CD4-positive, alpha-beta T cell treated with Interleukin-17A for 4 hours (primary cell): ENCODE measurements around the gene ATRNL1.
"Not testable (repeated sequence)": the region's sequence is repeated elsewhere in the genome, so short reads cannot be mapped to it uniquely, and the experiment has no call there.

Experiments
- DNase-seq: peaks from one replicate; pipeline ENCODE4 v3.0.0-alpha.2; 2020; ENCODE audit warnings: mixed read lengths

Gene ATRNL1

DNA sequence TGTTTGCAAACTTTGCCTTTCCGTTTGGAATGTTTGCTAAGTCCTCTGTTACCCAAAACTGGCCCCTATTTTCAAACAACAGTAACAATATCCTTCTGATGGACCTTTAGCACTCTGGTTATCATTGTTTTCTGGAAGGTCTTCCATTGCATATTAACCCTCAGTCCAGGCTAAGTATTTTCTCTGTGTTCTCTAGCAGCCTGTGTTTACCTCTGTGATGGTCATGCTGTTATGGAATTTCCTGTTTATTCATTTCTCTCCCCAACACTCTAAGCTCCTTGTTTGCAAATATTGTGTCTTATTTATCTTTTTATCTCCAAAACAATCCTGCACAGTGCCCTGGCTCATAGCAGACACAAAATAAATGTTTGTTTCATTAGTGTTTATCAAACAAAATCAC, 560.3 kb downstream of the ATRNL1 start:
- no peak for DNase-seq

DNA sequence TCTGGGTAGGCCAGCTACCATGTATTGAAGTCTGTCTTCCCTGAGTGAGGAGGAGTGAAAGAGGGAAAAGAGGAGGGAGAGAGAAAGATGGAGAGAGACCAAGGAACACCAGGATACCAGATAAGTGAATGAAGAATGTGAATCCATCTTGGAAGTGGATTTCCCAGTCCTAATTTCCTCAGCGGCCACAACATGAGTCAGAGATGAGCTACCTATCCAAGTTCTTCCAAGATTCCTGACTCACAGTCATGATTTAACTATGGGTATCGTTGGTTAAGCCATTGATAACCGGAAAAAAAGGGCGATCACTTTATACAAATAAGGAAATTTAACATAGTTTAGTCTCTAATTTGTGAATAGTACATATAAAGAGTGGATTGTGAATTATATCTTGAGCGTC, 561.8 kb downstream of the ATRNL1 start:
- DNase-seq, result no peak

DNA sequence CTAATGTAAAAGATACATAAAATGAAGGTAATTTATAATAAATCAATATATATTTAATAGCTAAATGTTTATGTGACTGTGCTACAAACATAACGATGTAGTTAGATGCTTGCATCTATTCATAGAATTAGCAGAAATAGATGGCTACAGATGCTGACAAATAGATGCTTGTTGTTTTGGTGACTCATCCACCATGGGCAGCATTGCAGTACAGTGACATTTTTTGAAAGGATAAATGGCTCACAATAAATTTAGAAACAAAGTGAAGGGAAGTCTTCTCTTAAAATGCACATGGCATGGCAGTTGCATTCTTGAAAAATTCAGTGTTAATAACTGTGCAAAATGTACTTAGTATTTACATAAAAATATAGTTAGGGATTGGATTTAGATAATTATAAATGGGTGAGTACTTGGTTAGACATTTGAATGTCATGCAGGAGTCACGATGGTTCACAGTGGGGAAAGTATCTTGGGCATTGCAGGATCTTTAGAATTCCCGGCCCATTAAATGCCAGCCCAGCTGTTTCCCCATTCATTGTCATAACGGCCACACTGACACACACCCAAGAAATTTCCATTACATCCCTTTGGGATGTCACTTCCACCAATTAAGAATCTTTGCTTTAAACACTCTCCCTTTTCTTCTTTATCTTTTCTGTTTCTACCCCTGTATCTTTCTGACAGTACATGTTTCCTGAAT, 564.1 kb downstream of the ATRNL1 start:
- no peak for DNase-seq

DNA sequence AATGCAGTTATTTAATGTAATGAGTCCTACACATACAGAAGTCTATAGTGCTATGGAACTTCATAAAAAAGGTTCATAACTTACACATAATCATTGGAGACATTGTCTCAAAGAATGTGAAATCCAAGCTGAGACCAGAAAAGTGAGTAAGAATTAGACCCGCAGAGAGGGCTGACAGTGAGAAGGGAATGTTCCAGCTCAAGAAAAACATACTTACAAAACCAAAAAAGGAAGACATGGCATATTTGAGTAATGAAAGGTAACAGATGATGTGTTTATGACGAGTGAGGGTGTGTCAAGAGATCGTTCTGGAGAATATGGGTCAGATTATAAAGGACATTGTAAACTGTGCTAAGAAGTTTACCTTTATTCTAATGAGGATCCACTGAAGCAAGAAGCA, 566.5 kb downstream of the ATRNL1 start:
- DNase-seq, result no peak

DNA sequence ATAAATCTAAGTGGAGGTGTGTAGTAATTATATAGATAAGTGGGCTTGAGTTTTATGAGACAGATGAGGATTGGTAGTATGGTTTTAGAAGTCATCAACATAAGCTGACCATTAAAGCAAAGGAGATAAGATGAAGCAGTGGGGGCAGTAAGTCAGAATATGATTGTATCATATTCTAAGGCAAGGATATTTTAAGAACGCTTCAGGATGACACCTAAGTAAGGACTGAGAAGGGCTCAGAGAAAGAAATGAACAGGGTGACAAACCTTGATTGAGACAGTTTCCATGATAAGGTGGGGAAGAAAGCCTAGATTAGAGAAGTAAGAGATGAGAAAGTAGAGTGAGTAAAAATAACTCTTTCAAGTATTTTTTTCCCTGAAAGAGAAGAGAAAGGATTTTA, 567.2 kb downstream of the ATRNL1 start:
- DNase-seq, result no peak

DNA sequence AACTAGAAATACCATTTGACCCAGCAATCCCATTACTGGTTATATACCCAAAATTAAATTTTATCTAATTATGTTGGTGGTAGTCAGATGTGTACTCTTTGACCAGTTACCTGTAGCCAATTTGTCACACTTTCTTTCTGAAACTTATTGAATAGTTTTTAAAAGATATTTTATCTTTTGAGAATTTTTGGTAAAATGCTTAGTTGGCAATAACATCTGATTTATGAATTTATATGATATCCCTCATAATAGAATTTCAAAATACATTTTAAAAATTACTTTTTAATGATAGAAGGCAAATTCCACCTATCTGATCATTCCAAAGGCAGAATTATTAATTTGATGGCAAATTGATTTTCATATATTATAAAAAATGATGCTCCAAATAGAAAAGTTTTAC, 569.3 kb downstream of the ATRNL1 start:
- DNase-seq, result no peak

DNA sequence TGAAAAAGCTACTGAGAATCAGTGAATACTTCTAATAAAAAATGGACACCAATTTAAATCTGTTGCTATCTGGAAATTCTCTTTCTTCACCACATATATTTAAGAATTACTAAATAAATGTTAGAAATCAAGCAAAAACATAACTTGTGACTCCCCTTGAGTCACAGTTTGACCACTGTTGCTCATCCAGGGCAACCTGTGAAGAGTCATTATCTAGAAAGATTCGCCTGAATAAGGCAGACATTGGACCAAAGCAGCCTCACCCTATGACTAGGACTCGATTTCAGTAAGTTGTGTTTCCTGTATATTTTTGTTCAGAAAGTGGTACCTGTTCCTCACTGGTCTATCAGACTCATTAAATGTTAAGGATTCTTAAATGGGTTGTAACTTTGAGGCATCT, 572.4 kb downstream of the ATRNL1 start:
- DNase-seq, result no peak

DNA sequence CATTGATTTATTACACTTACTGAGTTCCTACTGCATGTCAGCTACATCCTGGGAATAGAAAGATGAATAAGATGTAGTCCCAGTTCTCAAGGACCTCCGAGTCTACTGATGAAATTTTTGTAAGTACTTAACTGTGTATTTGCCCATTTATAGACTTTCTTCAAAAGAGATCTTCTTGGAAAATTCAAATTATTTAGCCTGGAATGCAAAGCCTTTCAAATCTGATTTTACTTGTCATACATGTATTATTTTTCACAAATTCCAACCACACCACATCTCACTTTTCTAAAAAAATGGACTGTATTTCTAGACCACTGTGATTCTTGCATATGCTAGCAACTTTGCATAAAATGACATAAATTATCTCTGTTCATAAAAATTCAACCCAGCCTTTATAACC, 581.3 kb downstream of the ATRNL1 start:
- DNase-seq, result no peak

DNA sequence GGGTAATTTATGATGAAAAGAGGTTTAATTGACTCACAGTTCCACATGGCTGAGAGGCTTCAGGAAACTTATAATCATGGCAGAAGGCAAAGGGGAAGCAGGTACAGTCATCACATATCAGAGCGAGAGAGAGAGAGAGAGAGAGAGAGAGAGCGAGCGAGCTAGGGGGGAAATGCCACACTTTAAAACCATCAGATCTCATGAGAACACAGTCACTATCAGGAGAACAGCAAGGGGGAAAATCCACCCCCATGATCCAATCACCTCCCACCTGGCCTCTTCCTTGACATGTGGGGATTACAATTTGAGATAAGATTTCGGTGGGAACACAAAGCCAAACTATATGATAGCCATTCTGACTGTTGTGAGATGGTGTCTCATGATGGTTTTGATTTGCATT, 603.6 kb downstream of the ATRNL1 start:
- no peak for DNase-seq

DNA sequence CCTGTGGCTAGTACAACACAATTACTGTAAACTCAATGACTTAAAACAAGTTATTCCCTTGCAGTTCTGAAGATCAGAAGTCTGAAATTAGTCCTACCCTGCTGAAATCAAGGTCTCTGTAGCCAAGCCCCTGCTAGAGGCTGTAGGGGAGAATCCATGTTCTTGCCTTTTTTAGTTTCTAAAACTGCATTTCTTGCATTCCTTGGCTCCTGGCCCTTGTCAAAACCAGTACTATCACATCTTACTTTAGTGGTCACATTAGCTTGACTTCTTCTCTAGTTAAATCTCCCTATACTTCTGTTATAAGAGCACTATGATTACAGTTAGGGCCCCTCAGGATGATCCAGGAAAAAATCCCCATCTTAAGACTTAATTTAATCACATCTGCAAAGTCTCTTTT, 612.9 kb downstream of the ATRNL1 start:
- no peak for DNase-seq

DNA sequence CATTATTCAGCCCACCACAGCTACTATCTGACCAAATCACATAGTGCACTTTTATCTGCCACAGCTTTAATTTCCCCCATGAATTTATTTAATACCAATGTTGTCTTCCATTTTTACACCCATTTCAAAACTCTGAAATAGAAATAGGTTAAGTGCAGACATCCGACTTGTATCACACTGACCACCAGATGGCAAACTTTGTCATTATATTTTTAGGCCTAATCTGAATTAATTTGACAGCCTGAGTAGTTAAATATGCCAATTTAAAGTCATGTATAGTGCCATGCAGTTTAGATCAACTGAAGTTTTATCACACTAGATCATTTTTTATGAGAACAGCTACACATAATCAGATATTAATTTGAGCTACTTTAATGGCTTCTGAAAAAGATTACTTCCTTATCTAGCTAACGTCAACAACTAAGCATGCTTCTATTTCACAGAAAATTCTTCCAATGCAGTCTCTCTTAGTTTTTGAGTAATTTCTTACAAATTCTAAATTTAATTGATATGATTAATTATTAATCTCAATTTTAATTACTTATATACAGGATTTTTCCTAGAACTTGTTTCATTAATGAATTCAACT, 613.4 kb downstream of the ATRNL1 start:
- no peak for DNase-seq

DNA sequence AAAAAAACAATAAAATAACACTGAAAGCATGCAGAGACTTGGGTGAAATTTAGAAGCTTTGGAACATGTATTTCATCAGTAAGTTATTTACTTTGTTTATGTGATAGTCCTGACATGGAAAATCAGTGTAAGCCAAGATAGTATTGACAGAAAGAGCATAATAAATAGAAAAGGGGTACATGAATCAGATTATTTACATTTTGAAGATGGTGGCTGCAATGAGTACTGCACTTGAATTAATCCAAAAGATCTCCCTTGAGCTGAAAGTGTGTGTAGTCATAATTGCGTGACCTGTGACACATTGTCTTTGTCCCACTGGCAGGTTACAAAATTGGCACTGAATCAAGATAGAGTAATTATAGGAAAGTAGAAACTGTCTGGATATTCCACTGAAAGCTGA, 617.0 kb downstream of the ATRNL1 start:
- no peak for DNase-seq

DNA sequence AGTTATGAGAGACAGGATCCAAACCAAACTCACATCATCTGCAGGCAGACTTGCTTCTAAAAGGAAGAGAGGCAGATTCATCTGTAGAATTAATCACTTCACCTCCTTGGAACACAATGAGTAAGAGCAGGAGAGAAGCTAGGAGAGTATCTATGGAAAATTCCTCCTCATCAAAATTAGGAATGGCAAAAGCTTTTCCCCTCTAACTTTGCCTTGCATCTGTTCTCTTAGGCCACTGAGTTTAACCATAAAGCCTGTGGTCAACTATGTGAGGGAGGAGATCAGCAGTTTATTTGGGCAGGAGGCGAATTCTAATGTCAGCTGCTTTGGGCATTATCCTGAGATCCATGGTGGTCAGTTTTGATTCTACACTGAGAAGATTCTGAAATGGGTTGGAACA, 618.1 kb downstream of the ATRNL1 start:
- no peak for DNase-seq

DNA sequence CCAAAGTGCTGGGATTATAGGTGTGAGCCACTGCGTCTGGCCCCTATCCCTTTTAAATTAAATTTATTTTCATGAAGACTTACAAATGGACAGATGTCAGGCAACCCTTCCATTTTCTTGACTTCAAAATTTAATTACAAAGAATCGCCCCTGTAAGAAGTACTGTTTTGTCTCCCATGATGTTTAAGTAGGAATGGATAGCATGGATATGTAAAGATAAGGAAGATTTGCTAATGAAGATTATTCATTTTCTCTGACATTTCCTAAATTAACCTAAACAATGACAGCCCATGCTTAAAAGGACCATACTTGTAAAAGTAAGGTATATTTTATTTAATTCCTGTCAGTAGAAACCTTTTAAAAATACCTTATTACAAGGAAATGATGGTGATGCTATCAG, 627.0 kb downstream of the ATRNL1 start:
- no peak for DNase-seq

DNA sequence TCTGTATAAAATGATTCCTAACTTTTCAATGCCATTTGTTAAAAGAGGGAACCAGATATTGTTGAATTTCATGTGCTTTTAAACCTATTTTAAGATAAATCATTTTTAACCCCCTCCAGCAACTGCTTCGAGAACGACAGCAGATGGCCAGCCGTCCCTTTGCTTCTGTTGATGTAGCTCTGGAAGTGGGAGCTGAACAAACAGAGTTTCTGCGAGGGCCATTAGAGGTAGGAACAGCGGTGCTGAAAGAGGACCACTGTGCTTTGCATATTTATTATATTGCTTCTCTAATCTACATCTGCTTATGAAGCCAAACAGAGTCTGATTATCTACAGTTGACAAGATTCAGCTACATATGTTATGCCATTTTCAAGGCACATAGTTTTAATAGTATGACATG, 634.0 kb downstream of the ATRNL1 start:
- no peak for DNase-seq

DNA sequence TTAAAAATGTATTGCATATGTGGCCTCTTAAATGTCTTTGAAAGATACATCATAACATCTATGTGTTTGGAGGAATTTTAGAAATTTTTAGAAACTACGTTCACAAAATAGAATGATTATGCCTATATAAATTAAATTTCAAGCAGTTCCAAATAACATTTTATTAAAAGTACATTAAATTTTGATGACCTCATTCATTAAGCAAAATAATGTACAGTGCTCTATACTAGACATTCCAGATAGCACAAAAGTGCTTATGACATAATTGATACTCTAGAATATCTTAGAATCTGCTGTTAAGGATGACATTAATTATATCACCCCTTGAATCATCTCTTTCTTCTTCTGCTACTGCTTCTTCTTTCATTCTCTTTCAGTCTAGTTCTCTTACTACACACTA, 650.9 kb downstream of the ATRNL1 start:
- DNase-seq, result no peak

DNA sequence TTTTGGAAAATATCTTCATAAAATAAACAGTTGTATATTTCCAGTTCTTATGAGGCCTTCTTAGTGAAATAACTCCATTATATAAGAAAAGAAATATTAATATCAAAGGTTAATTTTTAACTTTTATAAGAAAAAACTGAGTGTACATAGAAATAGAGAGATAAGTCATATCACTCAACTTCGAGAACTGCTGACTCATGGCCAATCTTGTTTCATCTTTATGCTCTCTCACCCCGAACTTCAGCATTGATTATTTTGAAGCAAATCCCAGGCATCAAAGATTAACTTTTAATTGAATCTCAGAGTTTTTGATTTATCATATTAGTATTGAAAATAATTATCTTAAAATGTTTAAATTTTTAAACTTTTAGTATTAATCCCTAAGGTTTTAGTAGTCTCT, 652.8 kb downstream of the ATRNL1 start:
- no peak for DNase-seq

DNA sequence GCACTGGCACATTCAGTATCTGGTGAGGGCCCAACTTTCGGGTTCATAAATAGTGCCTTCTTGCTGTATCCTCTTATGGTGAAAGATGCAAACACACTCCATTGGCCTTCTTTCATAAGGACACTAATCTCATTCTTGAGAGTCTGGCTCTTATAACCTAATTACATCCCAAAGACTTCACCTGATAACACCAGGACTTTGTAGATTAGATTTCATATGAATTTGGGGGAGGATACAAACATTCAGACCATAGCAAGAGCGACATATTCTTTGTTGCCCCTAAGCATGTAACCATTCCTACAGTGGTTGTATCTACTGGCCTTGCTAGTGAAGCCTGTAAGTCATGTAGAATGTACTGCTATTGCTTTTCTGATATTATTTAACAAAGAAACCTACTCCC, 654.6 kb downstream of the ATRNL1 start:
- no peak for DNase-seq

DNA sequence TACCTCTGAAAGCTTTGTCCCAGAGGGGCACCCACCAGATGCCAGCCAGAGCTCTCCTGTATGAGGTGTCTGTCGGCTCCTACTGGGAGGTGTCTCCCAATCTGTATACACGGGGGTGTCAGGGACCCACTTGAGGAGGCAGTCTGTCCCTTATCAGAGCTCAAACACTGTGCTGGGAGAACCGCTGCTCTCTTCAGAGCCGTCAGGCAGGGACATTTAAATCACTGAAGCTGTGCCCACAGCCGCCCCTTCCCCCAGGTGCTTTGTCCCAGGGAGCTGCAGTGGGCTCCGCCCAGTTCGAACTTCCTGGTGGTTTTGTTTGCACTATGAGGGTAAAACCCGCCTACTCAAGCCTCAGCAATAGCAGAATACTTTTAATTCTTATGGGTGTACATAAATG, 665.3 kb downstream of the ATRNL1 start:
- DNase-seq, result not testable (repeated sequence)

DNA sequence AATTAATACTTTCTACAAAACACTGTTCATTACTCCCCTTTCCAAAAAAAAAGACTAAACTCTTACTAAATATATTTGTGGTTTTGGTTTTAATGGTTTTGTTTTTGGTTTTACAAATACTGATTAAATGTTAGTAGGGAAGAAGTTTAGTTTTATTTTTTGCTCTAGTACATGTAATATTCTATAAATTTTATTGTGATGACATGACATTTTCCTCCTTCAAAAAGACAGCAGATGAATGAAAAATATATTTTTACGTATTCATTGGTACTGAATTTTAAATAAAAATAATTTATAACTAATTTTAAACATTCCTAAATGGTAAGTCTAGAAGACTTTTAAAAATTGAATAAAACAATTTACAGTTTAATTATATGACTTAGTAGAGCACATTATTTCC, 667.0 kb downstream of the ATRNL1 start:
- no peak for DNase-seq

DNA sequence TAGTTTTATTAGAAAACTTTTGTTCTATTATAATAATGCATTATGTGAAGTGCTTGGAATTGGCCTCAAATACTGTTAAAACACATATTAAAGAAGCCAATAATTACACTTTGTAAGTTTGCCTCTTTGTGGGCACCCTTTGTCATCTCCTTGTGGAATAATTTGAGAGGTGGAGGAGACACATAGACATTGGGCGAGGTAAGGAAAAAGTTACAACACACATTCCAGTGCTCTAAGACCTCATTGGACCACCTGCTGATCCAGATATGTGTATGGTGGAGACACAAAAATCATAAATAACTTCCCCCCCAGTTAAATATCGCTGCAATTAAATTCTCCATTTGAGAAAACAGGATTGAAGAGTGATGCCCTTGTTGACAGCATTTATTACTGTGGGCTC, 668.0 kb downstream of the ATRNL1 start:
- DNase-seq, result no peak

DNA sequence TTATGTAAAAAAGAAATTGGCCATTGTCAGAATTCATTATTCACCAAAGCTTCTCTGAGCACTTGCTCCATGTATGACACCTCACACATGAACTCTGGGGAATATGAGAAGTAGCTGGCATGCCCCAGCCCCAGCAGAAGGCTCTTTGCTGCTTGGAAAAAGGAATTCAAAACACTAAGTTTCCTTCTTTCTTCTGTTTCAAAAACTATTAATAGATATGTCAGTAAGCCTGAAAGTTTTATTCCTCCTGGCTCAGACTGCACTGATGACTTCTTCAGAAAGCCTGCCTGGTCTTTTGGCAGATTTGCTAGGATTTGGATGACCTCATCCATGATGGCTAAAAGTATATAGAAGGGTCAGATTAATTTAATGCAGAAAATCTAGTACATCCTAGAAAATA, 668.9 kb downstream of the ATRNL1 start:
- DNase-seq, result no peak

DNA sequence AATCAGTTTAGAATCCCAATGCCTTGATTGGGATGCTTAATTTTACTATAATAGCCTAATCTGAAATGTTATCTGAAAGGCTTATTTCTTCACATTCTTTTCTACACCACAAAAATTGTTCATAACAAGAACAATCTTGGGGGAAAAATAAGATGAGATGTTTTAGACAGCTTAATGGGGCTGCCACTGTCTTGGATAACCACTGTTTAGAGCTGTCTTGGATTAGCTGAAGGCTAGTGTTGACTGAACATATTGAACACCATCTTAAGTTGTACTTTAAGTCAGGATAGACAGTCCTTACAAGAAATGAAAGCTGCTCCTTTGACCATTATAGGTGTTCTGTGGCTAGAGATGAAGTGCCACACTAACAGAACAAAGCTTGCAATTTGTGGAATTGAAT, 678.6 kb downstream of the ATRNL1 start:
- DNase-seq, result no peak

DNA sequence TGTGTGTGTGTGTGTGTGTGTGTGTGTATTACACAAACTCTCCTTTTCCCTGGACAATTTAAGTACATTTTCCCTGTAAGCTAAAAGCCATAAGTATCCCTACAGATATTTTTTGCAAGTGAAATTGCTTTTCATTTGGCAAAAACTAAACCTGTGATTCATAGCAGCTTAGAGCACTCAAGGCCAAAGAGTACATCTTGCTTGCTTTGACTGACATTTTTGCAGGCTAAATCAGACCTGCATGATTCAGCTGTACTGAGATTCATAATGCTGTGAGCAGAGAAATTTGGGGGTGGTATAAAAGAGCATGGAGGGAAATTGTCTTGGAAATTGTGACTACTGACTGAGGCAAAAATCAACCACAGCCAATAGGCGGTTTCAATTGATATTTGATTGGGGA, 679.4 kb downstream of the ATRNL1 start:
- DNase-seq, result no peak

DNA sequence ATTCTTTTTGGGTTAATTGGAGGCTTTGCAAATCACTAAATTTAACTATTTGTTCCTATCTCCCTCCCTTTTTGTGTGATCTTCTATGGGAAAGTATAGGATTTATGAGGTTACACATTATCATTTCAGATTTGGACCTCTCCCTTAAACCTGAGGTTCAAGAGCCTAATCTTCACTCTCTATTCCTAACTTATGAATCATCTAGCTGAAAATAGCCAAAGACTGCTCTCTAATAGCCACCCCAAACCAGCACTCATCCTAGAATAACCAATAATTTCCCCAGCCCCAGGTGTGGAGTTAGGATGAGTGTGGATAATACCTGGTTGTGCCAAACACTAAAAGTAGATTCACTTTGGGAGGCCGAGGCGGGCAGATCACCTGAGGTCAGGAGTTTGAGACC, 680.7 kb downstream of the ATRNL1 start:
- DNase-seq, result no peak
